ENCODE measurements around the gene TPK1.
"Not testable (repeated sequence)": the region's sequence is repeated elsewhere in the genome, so short reads cannot be mapped to it uniquely, and the experiment has no call there.

The TPK1 gene

GRCh38 chr7:144735505-144736276 lies 100.2 kb downstream of the TPK1 start:
- H3K4me3 ChIP-seq (ENCODE audit: low read depth, low read length): no peak overlapping the region
- no peak overlapping the region for H3K9ac ChIP-seq (ENCODE audit: low read depth, low read length)
- no peaks in the 10 kb centered on the region for H3K36me3 ChIP-seq (ENCODE audit: control insufficient read depth, insufficient read depth, low read length)
- H3K4me1 ChIP-seq (ENCODE audit: control insufficient read depth, insufficient read depth, low read length): no peaks in the 10 kb centered on the region
- H3K27me3 ChIP-seq (ENCODE audit: control insufficient read depth, insufficient read depth, low read length): no peaks in the 10 kb centered on the region
- H3K9me3 ChIP-seq (ENCODE audit: control insufficient read depth, insufficient read depth, low read length): no peaks in the 10 kb centered on the region

- no peak overlapping the region for H3K4me3 ChIP-seq (ENCODE audit: low read depth, low read length)
- no peak overlapping the region for H3K9ac ChIP-seq (ENCODE audit: low read depth, low read length)
- no peaks in the 10 kb centered on the region for H3K4me1 ChIP-seq (ENCODE audit: control insufficient read depth, insufficient read depth, low read length)
- peaks cover 3% of the 10 kb centered on the region for H3K9me3 ChIP-seq (ENCODE audit: control insufficient read depth, insufficient read depth, low read length)
- no peaks in the 10 kb centered on the region for H3K27me3 ChIP-seq (ENCODE audit: control insufficient read depth, insufficient read depth, low read length)
- H3K36me3 ChIP-seq (ENCODE audit: control insufficient read depth, insufficient read depth, low read length): no peaks in the 10 kb centered on the region
Observed at GRCh38 chr7:144731661-144732351, 104.0 kb downstream of the TPK1 start.

GRCh38 chr7:144730224-144730623 lies 105.6 kb downstream of the TPK1 start:
- Histone ChIP-seq H3K9ac (ENCODE audit: low read depth, low read length) (no peak overlapping the region), H3K27me3 (ENCODE audit: control insufficient read depth, insufficient read depth, low read length) (no peaks in the 10 kb centered on the region), H3K9me3 (ENCODE audit: control insufficient read depth, insufficient read depth, low read length) (peaks cover 3% of the 10 kb centered on the region), H3K36me3 (ENCODE audit: control insufficient read depth, insufficient read depth, low read length) (no peaks in the 10 kb centered on the region), H3K4me1 (ENCODE audit: control insufficient read depth, insufficient read depth, low read length) (no peaks in the 10 kb centered on the region), H3K4me3 (ENCODE audit: low read depth, low read length) (no peak overlapping the region)

- Histone ChIP-seq H3K36me3 (ENCODE audit: control insufficient read depth, insufficient read depth, low read length) (no peaks in the 10 kb centered on the region), H3K27me3 (ENCODE audit: control insufficient read depth, insufficient read depth, low read length) (no peaks in the 10 kb centered on the region), H3K4me3 (ENCODE audit: low read depth, low read length) (no peak overlapping the region), H3K4me1 (ENCODE audit: control insufficient read depth, insufficient read depth, low read length) (no peaks in the 10 kb centered on the region), H3K9me3 (ENCODE audit: control insufficient read depth, insufficient read depth, low read length) (peaks cover 3% of the 10 kb centered on the region), H3K9ac (ENCODE audit: low read depth, low read length) (no peak overlapping the region)
Observed at GRCh38 chr7:144729226-144729625, 106.6 kb downstream of the TPK1 start.

GRCh38 chr7:144728551-144728950 lies 107.3 kb downstream of the TPK1 start:
- H3K9me3 ChIP-seq (ENCODE audit: control insufficient read depth, insufficient read depth, low read length): peaks cover 3% of the 10 kb centered on the region
- H3K4me1 ChIP-seq (ENCODE audit: control insufficient read depth, insufficient read depth, low read length): no peaks in the 10 kb centered on the region
- H3K27me3 ChIP-seq (ENCODE audit: control insufficient read depth, insufficient read depth, low read length): no peaks in the 10 kb centered on the region
- no peaks in the 10 kb centered on the region for H3K36me3 ChIP-seq (ENCODE audit: control insufficient read depth, insufficient read depth, low read length)
- H3K9ac ChIP-seq (ENCODE audit: low read depth, low read length): no peak overlapping the region
- H3K4me3 ChIP-seq (ENCODE audit: low read depth, low read length): no peak overlapping the region

- not testable (repeated sequence) for H3K4me3 ChIP-seq (ENCODE audit: low read depth, low read length); H3K36me3 ChIP-seq (ENCODE audit: control insufficient read depth, insufficient read depth, low read length); H3K27me3 ChIP-seq (ENCODE audit: control insufficient read depth, insufficient read depth, low read length); H3K4me1 ChIP-seq (ENCODE audit: control insufficient read depth, insufficient read depth, low read length); H3K9ac ChIP-seq (ENCODE audit: low read depth, low read length); H3K9me3 ChIP-seq (ENCODE audit: control insufficient read depth, insufficient read depth, low read length)
Observed at GRCh38 chr7:144726840-144727239, 109.0 kb downstream of the TPK1 start.

- Histone ChIP-seq H3K9me3 (ENCODE audit: control insufficient read depth, insufficient read depth, low read length) (peaks cover 3% of the 10 kb centered on the region), H3K4me1 (ENCODE audit: control insufficient read depth, insufficient read depth, low read length) (no peaks in the 10 kb centered on the region), H3K27me3 (ENCODE audit: control insufficient read depth, insufficient read depth, low read length) (no peaks in the 10 kb centered on the region), H3K4me3 (ENCODE audit: low read depth, low read length) (no peak overlapping the region), H3K36me3 (ENCODE audit: control insufficient read depth, insufficient read depth, low read length) (no peaks in the 10 kb centered on the region), H3K9ac (ENCODE audit: low read depth, low read length) (no peak overlapping the region)
Observed at GRCh38 chr7:144725070-144725469, 110.8 kb downstream of the TPK1 start.

GRCh38 chr7:144723301-144723700 lies 112.6 kb downstream of the TPK1 start:
- Histone ChIP-seq H3K9me3 (ENCODE audit: control insufficient read depth, insufficient read depth, low read length) (peaks cover 3% of the 10 kb centered on the region), H3K27me3 (ENCODE audit: control insufficient read depth, insufficient read depth, low read length) (no peaks in the 10 kb centered on the region), H3K4me1 (ENCODE audit: control insufficient read depth, insufficient read depth, low read length) (no peaks in the 10 kb centered on the region), H3K9ac (ENCODE audit: low read depth, low read length) (no peak overlapping the region), H3K4me3 (ENCODE audit: low read depth, low read length) (no peak overlapping the region), H3K36me3 (ENCODE audit: control insufficient read depth, insufficient read depth, low read length) (no peaks in the 10 kb centered on the region)

GRCh38 chr7:144720710-144721109 lies 115.1 kb downstream of the TPK1 start:
- Histone ChIP-seq H3K36me3 (ENCODE audit: control insufficient read depth, insufficient read depth, low read length) (no peaks in the 10 kb centered on the region), H3K4me1 (ENCODE audit: control insufficient read depth, insufficient read depth, low read length) (no peaks in the 10 kb centered on the region), H3K9ac (ENCODE audit: low read depth, low read length) (no peak overlapping the region), H3K9me3 (ENCODE audit: control insufficient read depth, insufficient read depth, low read length) (no peaks in the 10 kb centered on the region), H3K4me3 (ENCODE audit: low read depth, low read length) (no peak overlapping the region), H3K27me3 (ENCODE audit: control insufficient read depth, insufficient read depth, low read length) (no peaks in the 10 kb centered on the region)

- no peaks in the 10 kb centered on the region for H3K4me1 ChIP-seq (ENCODE audit: control insufficient read depth, insufficient read depth, low read length)
- no peak overlapping the region for H3K9ac ChIP-seq (ENCODE audit: low read depth, low read length)
- no peak overlapping the region for H3K4me3 ChIP-seq (ENCODE audit: low read depth, low read length)
- no peaks in the 10 kb centered on the region for H3K27me3 ChIP-seq (ENCODE audit: control insufficient read depth, insufficient read depth, low read length)
- H3K9me3 ChIP-seq (ENCODE audit: control insufficient read depth, insufficient read depth, low read length): no peaks in the 10 kb centered on the region
- no peaks in the 10 kb centered on the region for H3K36me3 ChIP-seq (ENCODE audit: control insufficient read depth, insufficient read depth, low read length)
Observed at GRCh38 chr7:144720149-144720548, 115.7 kb downstream of the TPK1 start.

GRCh38 chr7:144717720-144718119 lies 118.1 kb downstream of the TPK1 start:
- H3K9ac ChIP-seq (ENCODE audit: low read depth, low read length): no peak overlapping the region
- no peaks in the 10 kb centered on the region for H3K36me3 ChIP-seq (ENCODE audit: control insufficient read depth, insufficient read depth, low read length)
- H3K4me1 ChIP-seq (ENCODE audit: control insufficient read depth, insufficient read depth, low read length): no peaks in the 10 kb centered on the region
- no peaks in the 10 kb centered on the region for H3K27me3 ChIP-seq (ENCODE audit: control insufficient read depth, insufficient read depth, low read length)
- no peak overlapping the region for H3K4me3 ChIP-seq (ENCODE audit: low read depth, low read length)
- no peaks in the 10 kb centered on the region for H3K9me3 ChIP-seq (ENCODE audit: control insufficient read depth, insufficient read depth, low read length)

- no peaks in the 10 kb centered on the region for H3K4me1 ChIP-seq (ENCODE audit: control insufficient read depth, insufficient read depth, low read length)
- H3K36me3 ChIP-seq (ENCODE audit: control insufficient read depth, insufficient read depth, low read length): no peaks in the 10 kb centered on the region
- no peak overlapping the region for H3K4me3 ChIP-seq (ENCODE audit: low read depth, low read length)
- no peaks in the 10 kb centered on the region for H3K27me3 ChIP-seq (ENCODE audit: control insufficient read depth, insufficient read depth, low read length)
- no peak overlapping the region for H3K9ac ChIP-seq (ENCODE audit: low read depth, low read length)
- no peaks in the 10 kb centered on the region for H3K9me3 ChIP-seq (ENCODE audit: control insufficient read depth, insufficient read depth, low read length)
Observed at GRCh38 chr7:144713850-144714249, 122.0 kb downstream of the TPK1 start.

Data from iPS-15b (cell line).